Natural killer cell (primary cell): ENCODE measurements around the gene PRKN. TPM values are rescaled to one million over a fixed set of nuclear protein-coding genes. Genes with fewer than 3 reads are reported as not detected.

Source experiments
- ATAC-seq, 3 donors: fragments of 150-1000 bp in 2 of 3; fragments of 200-7000 bp in 1 of 3; cut with Tn5 transposase; 1 replicate in 1 of 3; 2 replicates in 2 of 3; pipeline ENCODE4 v1.10.0; 2021; ENCODE audit warnings: mild to moderate bottlenecking in 2 of 3, moderate library complexity in 2 of 3
- DNase-seq, 2 donors: peaks; one replicate each; pipeline versions ENCODE4 v3.0.0 to v3.0.0-alpha.2; 2013 to 2021; ENCODE audit warnings: mixed read lengths in 1 of 2
- H3K27ac ChIP-seq: one replicate; pipeline ENCODE4 v1.5.1; 2013; ENCODE audit warnings: mild to moderate bottlenecking, low read length
- H3K27me3 ChIP-seq: one replicate; pipeline ENCODE4 v1.6.1; 2013; ENCODE audit warnings: low read length; ENCODE audit not compliant: control insufficient read depth, insufficient read depth
- H3K36me3 ChIP-seq: one replicate; pipeline ENCODE4 v1.6.1; 2013; ENCODE audit warnings: low read length; ENCODE audit not compliant: control insufficient read depth, insufficient read depth
- H3K4me1 ChIP-seq: one replicate; pipeline ENCODE4 v1.6.1; 2013; ENCODE audit warnings: low read length; ENCODE audit not compliant: control insufficient read depth, insufficient read depth
- H3K4me3 ChIP-seq: one replicate; pipeline ENCODE4 v1.5.1; 2013; ENCODE audit warnings: low read length
- H3K9me3 ChIP-seq: one replicate; pipeline ENCODE4 v1.6.1; 2013; ENCODE audit warnings: low read length; ENCODE audit not compliant: control insufficient read depth, insufficient read depth
- H3K27ac Mint-ChIP-seq, 2 donors: one replicate each; pipeline ENCODE4 v1.8.0; 2022; ENCODE audit warnings: mild to moderate bottlenecking in 2 of 2, mixed read lengths in 2 of 2, moderate library complexity in 1 of 2
- H3K27me3 Mint-ChIP-seq, 2 donors: one replicate each; pipeline ENCODE4 v1.8.0; 2022; ENCODE audit warnings: low read depth in 2 of 2, mixed read lengths in 2 of 2
- H3K36me3 Mint-ChIP-seq: one replicate; pipeline ENCODE4 v1.8.0; 2022; ENCODE audit warnings: mixed read lengths
- H3K4me1 Mint-ChIP-seq, 2 donors: one replicate each; pipeline ENCODE4 v1.8.0; 2022; ENCODE audit warnings: mixed read lengths in 2 of 2
- H3K4me3 Mint-ChIP-seq: one replicate; pipeline ENCODE4 v1.8.0; 2022; ENCODE audit warnings: mild to moderate bottlenecking, moderate library complexity, mixed read lengths
- H3K9me3 Mint-ChIP-seq, 2 donors: one replicate each; pipeline ENCODE4 v1.8.0; 2022; ENCODE audit warnings: mixed read lengths in 2 of 2
- CTCF ChIP-seq: fragments of 200-600 bp; IDR thresholded peaks from one replicate; pipeline ENCODE4 v1.8.0; 2022; ENCODE audit warnings: antibody characterized with exemption
- WGBS: methylation state at CpG from one replicate; pipeline ENCODE4 v1.1.7; 2013; ENCODE audit warnings: missing lambda C conversion rate; ENCODE audit not compliant: insufficient coverage; 5-methylcytosine and 5-hydroxymethylcytosine counted together
- intact Hi-C: fragments of 100-400 bp; cut with micrococcal nuclease; formaldehyde crosslinking; loops from one replicate; pipeline ENCODE4 v1.14.2; 2022
- total RNA-seq, 4 donors: library from RNA; stranded (reverse); fragments of 120-200 nt in 1 of 4; gene quantifications; one replicate each; pipeline versions ENCODE4 v1.2.3 to v1.2.4, GENCODE V29; 2013 to 2022

The PRKN gene
- total RNA-seq, 3 donors from 2014 or later (not counting 1 experiment from before 2014, with no cell fraction given): 1.4 to 1.9 (median 1.9) TPM

GRCh38 chr6:161971043-161971442, 756.5 kb downstream of the PRKN start:
- 95% methylated on average over 4 of the region's 5 CpGs for WGBS

GRCh38 chr6:161963634-161964234, 763.8 kb downstream of the PRKN start:
- Mint-ChIP-seq H3K9me3 (peaks cover 0 to 2% of the 10 kb centered on the region in 2 donors), H3K27ac (no peak overlapping the region), H3K4me1 (peaks cover 0 to 5% of the 10 kb centered on the region in 2 donors), H3K27me3 (no peaks in the 10 kb centered on the region), H3K36me3 (no peaks in the 10 kb centered on the region), H3K4me3 (no peak overlapping the region)
- 76% methylated on average over 4 of the region's 4 CpGs for WGBS
- TF ChIP-seq CTCF: no peak
- Histone ChIP-seq H3K27ac (no peak overlapping the region), H3K9me3 (no peaks in the 10 kb centered on the region), H3K27me3 (no peaks in the 10 kb centered on the region), H3K4me1 (no peaks in the 10 kb centered on the region), H3K36me3 (no peaks in the 10 kb centered on the region), H3K4me3 (no peak overlapping the region)
- DNase-seq (no peak), ATAC-seq (no peak)
- intact Hi-C loops: no loop called here

More at GRCh38 chr6:161971043-161971442, 756.5 kb downstream of the PRKN start:
- H3K4me3 ChIP-seq: no peak overlapping the region
- Mint-ChIP-seq H3K9me3 (peaks cover 2 to 5% of the 10 kb centered on the region in 2 donors), H3K27ac (no peak overlapping the region), H3K4me3 (no peak overlapping the region), H3K36me3 (no peaks in the 10 kb centered on the region), H3K4me1 (no peaks in the 10 kb centered on the region), H3K27me3 (no peaks in the 10 kb centered on the region)
- no peaks in the 10 kb centered on the region for H3K9me3 ChIP-seq
- TF ChIP-seq CTCF: no peak
- DNase-seq: no peak
- H3K27me3 ChIP-seq: no peaks in the 10 kb centered on the region
- no peak for ATAC-seq
- intact Hi-C loops: no loop called here
- H3K27ac ChIP-seq: no peak overlapping the region
- no peaks in the 10 kb centered on the region for H3K36me3 ChIP-seq
- no peaks in the 10 kb centered on the region for H3K4me1 ChIP-seq

- H3K4me1 ChIP-seq: no peaks in the 10 kb centered on the region
- Mint-ChIP-seq H3K27me3 (no peaks in the 10 kb centered on the region), H3K27ac (no peak overlapping the region), H3K4me1 (peaks cover 0 to 5% of the 10 kb centered on the region in 2 donors), H3K4me3 (no peak overlapping the region), H3K36me3 (no peaks in the 10 kb centered on the region), H3K9me3 (peaks cover 0 to 2% of the 10 kb centered on the region in 2 donors)
- no peaks in the 10 kb centered on the region for H3K27me3 ChIP-seq
- no peaks in the 10 kb centered on the region for H3K36me3 ChIP-seq
- no peak overlapping the region for H3K4me3 ChIP-seq
- WGBS: 92% methylated on average over 8 of the region's 8 CpGs
- H3K9me3 ChIP-seq: no peaks in the 10 kb centered on the region
- ATAC-seq (no peak), DNase-seq (no peak)
- intact Hi-C loops: no loop called here
- no peak overlapping the region for H3K27ac ChIP-seq
- no peak for TF ChIP-seq CTCF
These were observed 764.4 kb downstream of the PRKN start for GRCh38 chr6:161963181-161963580.

- Histone ChIP-seq H3K36me3 (no peaks in the 10 kb centered on the region), H3K27me3 (no peaks in the 10 kb centered on the region), H3K4me1 (no peaks in the 10 kb centered on the region), H3K9me3 (no peaks in the 10 kb centered on the region), H3K27ac (no peak overlapping the region), H3K4me3 (no peak overlapping the region)
- peak overlapping the region in 1 of 2 donors; percentile 53 for H3K27ac Mint-ChIP-seq
- WGBS: 84% methylated on average over 6 of the region's 6 CpGs
- peak overlapping the region; percentile 67 for H3K4me3 Mint-ChIP-seq
- H3K9me3 Mint-ChIP-seq: peaks cover 0 to 2% of the 10 kb centered on the region in 2 donors
- ATAC-seq (peak in 2 of 3 donors; percentile 55 to 61), DNase-seq (no peak)
- H3K4me1 Mint-ChIP-seq: peaks cover 0 to 5% of the 10 kb centered on the region in 2 donors
- TF ChIP-seq CTCF: no peak
- H3K27me3 Mint-ChIP-seq: no peaks in the 10 kb centered on the region
- intact Hi-C loops: no loop called here
- no peaks in the 10 kb centered on the region for H3K36me3 Mint-ChIP-seq
These were observed 765.8 kb downstream of the PRKN start for GRCh38 chr6:161961796-161962195.
